MM.1S (cell line): ENCODE measurements around the gene VAV2.

Source experiments
- DNase-seq: peaks from one replicate; pipeline ENCODE4 v3.0.0-alpha.2; 2015
- H2AFZ ChIP-seq: fragments of 300-600 bp; sonication (generic); 2 replicates; pipeline ENCODE4 v1.6.0; 2016; ENCODE audit warnings: antibody characterized with exemption, low read length
- H3F3A ChIP-seq: fragments of 300-600 bp; sonication (generic); 2 replicates; pipeline ENCODE4 v1.6.1; 2016; ENCODE audit warnings: mild to moderate bottlenecking, antibody characterized with exemption, low read length, moderate library complexity, mixed read lengths; ENCODE audit not compliant: insufficient read depth
- H3K27ac ChIP-seq: fragments of 300-600 bp; sonication (generic); 2 replicates; pipeline ENCODE4 v1.5.1; 2016; ENCODE audit warnings: mild to moderate bottlenecking, low read length
- H3K27me3 ChIP-seq: fragments of 300-600 bp; sonication (generic); replicated peaks from 2 replicates; pipeline ENCODE4 v1.6.0; 2016; ENCODE audit warnings: low read length; ENCODE audit not compliant: insufficient read depth
- H3K36me3 ChIP-seq: fragments of 300-600 bp; sonication (generic); replicated peaks from 2 replicates; pipeline ENCODE4 v1.6.1; 2016; ENCODE audit warnings: mild to moderate bottlenecking, low read length, mixed read lengths; ENCODE audit not compliant: insufficient read depth
- H3K4me1 ChIP-seq: fragments of 300-600 bp; sonication (generic); 2 replicates; pipeline ENCODE4 v1.6.1; 2016; ENCODE audit warnings: low read length, mixed read lengths
- H3K4me2 ChIP-seq: fragments of 300-600 bp; sonication (generic); 2 replicates; pipeline ENCODE4 v1.6.0; 2016; ENCODE audit warnings: low read depth, low read length
- H3K4me3 ChIP-seq: fragments of 300-600 bp; sonication (generic); 2 replicates; pipeline ENCODE4 v1.5.1; 2016; ENCODE audit warnings: low read length, mixed read lengths
- H3K79me2 ChIP-seq: fragments of 300-600 bp; sonication (generic); 2 replicates; pipeline ENCODE4 v1.6.1; 2016; ENCODE audit warnings: mixed run types, low read length, mixed read lengths
- H3K9ac ChIP-seq: fragments of 300-600 bp; sonication (generic); 2 replicates; pipeline ENCODE4 v1.6.1; 2016; ENCODE audit warnings: low read length, mixed read lengths
- H3K9me2 ChIP-seq: fragments of 300-600 bp; sonication (generic); replicated peaks from 2 replicates; pipeline ENCODE4 v1.6.1; 2016; ENCODE audit warnings: mild to moderate bottlenecking, low read length, mixed read lengths; ENCODE audit not compliant: insufficient read depth
- H3K9me3 ChIP-seq: fragments of 300-600 bp; sonication (generic); replicated peaks from 2 replicates; pipeline ENCODE4 v1.6.1; 2016; ENCODE audit warnings: mild to moderate bottlenecking, low read length, mixed read lengths; ENCODE audit not compliant: insufficient read depth
- H4K20me1 ChIP-seq: fragments of 300-600 bp; sonication (generic); 2 replicates; pipeline ENCODE4 v1.6.1; 2016; ENCODE audit warnings: mild to moderate bottlenecking, low read length, moderate library complexity, mixed read lengths; ENCODE audit not compliant: insufficient read depth
- CTCF ChIP-seq: fragments of 300-600 bp; sonication (generic); IDR thresholded peaks from 2 replicates; pipeline ENCODE4 v1.5.1; 2016; ENCODE audit warnings: antibody characterized with exemption, low read length, mixed read lengths
- EZH2 ChIP-seq: fragments of 300-600 bp; sonication (generic); optimal IDR thresholded peaks from 2 replicates; pipeline ENCODE3; 2017; ENCODE audit warnings: low read depth, mild to moderate bottlenecking, antibody characterized with exemption, low read length, mixed read lengths
- EZH2phosphoT487 ChIP-seq: fragments of 300-600 bp; sonication (generic); IDR thresholded peaks from 2 replicates; pipeline ENCODE4 v1.6.1; 2018; ENCODE audit warnings: antibody characterized with exemption, low read length

Gene VAV2

GRCh38 chr9:133845440-133845839 lies 146.7 kb downstream of the VAV2 start:
- Histone ChIP-seq H4K20me1 (no peaks in the 10 kb centered on the region), H3K4me3 (no peak overlapping the region), H3K4me2 (no peak overlapping the region), H3K36me3 (no peaks in the 10 kb centered on the region), H3K9me3 (no peaks in the 10 kb centered on the region), H3K9me2 (no peaks in the 10 kb centered on the region), H3F3A (no peaks in the 10 kb centered on the region), H3K9ac (no peak overlapping the region), H3K79me2 (no peaks in the 10 kb centered on the region), H3K27ac (no peak overlapping the region), H3K27me3 (peaks cover 43% of the 10 kb centered on the region), H3K4me1 (no peaks in the 10 kb centered on the region), H2AFZ (no peak overlapping the region)
- no peak for DNase-seq
- TF ChIP-seq CTCF (no peak), EZH2phosphoT487 (no peak), EZH2 (no peak)

GRCh38 chr9:133844881-133845410 lies 147.2 kb downstream of the VAV2 start:
- no peaks in the 10 kb centered on the region for H4K20me1 ChIP-seq

GRCh38 chr9:133844398-133844784 lies 147.7 kb downstream of the VAV2 start:
- DNase-seq, result no peak
- peaks cover 39% of the 10 kb centered on the region for H3K27me3 ChIP-seq
- H2AFZ ChIP-seq, result no peak overlapping the region
- no peaks in the 10 kb centered on the region for H3K36me3 ChIP-seq
- H3F3A ChIP-seq, result no peaks in the 10 kb centered on the region
- H4K20me1 ChIP-seq, result no peaks in the 10 kb centered on the region
- TF ChIP-seq EZH2, result no peak
- no peak for TF ChIP-seq CTCF
- TF ChIP-seq EZH2phosphoT487, result no peak
- no peak overlapping the region for H3K9ac ChIP-seq
- H3K9me2 ChIP-seq, result no peaks in the 10 kb centered on the region
- H3K4me1 ChIP-seq, result no peaks in the 10 kb centered on the region
- H3K4me2 ChIP-seq, result no peak overlapping the region
- H3K79me2 ChIP-seq, result no peaks in the 10 kb centered on the region
- H3K9me3 ChIP-seq, result no peaks in the 10 kb centered on the region
- no peak overlapping the region for H3K27ac ChIP-seq
- no peak overlapping the region for H3K4me3 ChIP-seq

More at GRCh38 chr9:133844881-133845410, 147.2 kb downstream of the VAV2 start:
- H3K36me3 ChIP-seq, result no peaks in the 10 kb centered on the region
- no peak overlapping the region for H3K9ac ChIP-seq
- no peak overlapping the region for H3K27ac ChIP-seq
- no peak overlapping the region for H2AFZ ChIP-seq
- no peak for TF ChIP-seq EZH2
- TF ChIP-seq CTCF, result no peak
- TF ChIP-seq EZH2phosphoT487, result no peak
- no peak for DNase-seq
- no peaks in the 10 kb centered on the region for H3K79me2 ChIP-seq
- H3F3A ChIP-seq, result no peaks in the 10 kb centered on the region
- no peaks in the 10 kb centered on the region for H3K9me3 ChIP-seq
- H3K9me2 ChIP-seq, result no peaks in the 10 kb centered on the region
- peaks cover 39% of the 10 kb centered on the region for H3K27me3 ChIP-seq
- H3K4me1 ChIP-seq, result no peaks in the 10 kb centered on the region
- H3K4me3 ChIP-seq, result no peak overlapping the region
- H3K4me2 ChIP-seq, result no peak overlapping the region
